CD4-positive, alpha-beta T cell (primary cell): Measurements from ENCODE around the gene URB2. TPM values are rescaled to one million over a fixed set of nuclear protein-coding genes. Genes with fewer than 3 reads are reported as not detected.

Source experiments
- ATAC-seq: fragments of 200-7000 bp; cut with Tn5 transposase; one replicate; pipeline ENCODE4 v1.10.0; 2022; ENCODE audit warnings: mild to moderate bottlenecking; ENCODE audit not compliant: poor library complexity
- CTCF ChIA-PET: fragments of 350-600 bp; sonication (Branson Sonifier 250); formaldehyde crosslinking; loops from one replicate; lab custom pipeline; 2021; ENCODE audit warnings: antibody characterized with exemption, inconsistent platforms; lab: Charles Lee
- POLR2A ChIA-PET: fragments of 350-600 bp; sonication (Branson Sonifier 250); formaldehyde crosslinking; loops from one replicate; lab custom pipeline; 2021; ENCODE audit warnings: antibody characterized with exemption, inconsistent platforms; lab: Charles Lee
- DNase-seq, 14 experiments: peaks; one replicate each; pipeline ENCODE4 v3.0.0-alpha.2; 2013 to 2020; ENCODE audit warnings: mixed read lengths in 2 of 14
- H3K27ac ChIP-seq, 2 donors: one replicate each; pipeline versions ENCODE4 v1.5.1 to v1.7.0; 2013; ENCODE audit warnings: low read length in 2 of 2, low read depth in 1 of 2, mild to moderate bottlenecking in 1 of 2
- H3K27me3 ChIP-seq, 2 experiments: 1 replicate in 1 of 2; 2 replicates in 1 of 2; pipeline versions ENCODE4 v1.6.1 to v1.7.0; 2013; ENCODE audit warnings: low read length in 2 of 2, control low read depth in 1 of 2, mild to moderate bottlenecking in 1 of 2, moderate library complexity in 1 of 2; ENCODE audit not compliant: insufficient read depth in 2 of 2, control insufficient read depth in 1 of 2
- H3K36me3 ChIP-seq: one replicate; pipeline ENCODE4 v1.6.1; 2013; ENCODE audit warnings: low read length, control low read depth; ENCODE audit not compliant: insufficient read depth
- H3K4me1 ChIP-seq: one replicate; pipeline ENCODE4 v1.6.1; 2013; ENCODE audit warnings: low read length, control low read depth; ENCODE audit not compliant: insufficient read depth
- H3K4me3 ChIP-seq: one replicate; pipeline ENCODE4 v1.5.1; 2013; ENCODE audit warnings: mild to moderate bottlenecking, low read length, moderate library complexity
- H3K9me3 ChIP-seq, 2 experiments: 1 replicate in 1 of 2; 2 replicates in 1 of 2; pipeline versions ENCODE4 v1.6.1 to v1.7.0; 2013; ENCODE audit warnings: low read length in 2 of 2, mild to moderate bottlenecking in 2 of 2, control low read depth in 1 of 2, moderate library complexity in 1 of 2; ENCODE audit not compliant: control insufficient read depth in 1 of 2, insufficient read depth in 1 of 2
- H3K27ac Mint-ChIP-seq: one replicate; pipeline ENCODE4 v1.8.0; 2020; ENCODE audit warnings: mixed read lengths
- H3K27me3 Mint-ChIP-seq: one replicate; pipeline ENCODE4 v1.8.0; 2021; ENCODE audit warnings: mixed read lengths
- H3K36me3 Mint-ChIP-seq: one replicate; pipeline ENCODE4 v1.8.0; 2021; ENCODE audit warnings: low read depth, mixed read lengths
- H3K4me1 Mint-ChIP-seq: one replicate; pipeline ENCODE4 v1.8.0; 2021; ENCODE audit warnings: low read depth, mixed read lengths
- H3K4me3 Mint-ChIP-seq: one replicate; pipeline ENCODE4 v1.8.0; 2020; ENCODE audit warnings: mild to moderate bottlenecking, mixed read lengths
- H3K9me3 Mint-ChIP-seq: one replicate; pipeline ENCODE4 v1.8.0; 2020; ENCODE audit warnings: mixed read lengths
- intact Hi-C, 2 experiments: fragments of 100-400 bp; cut with DNase I in 1 of 2; cut with micrococcal nuclease in 1 of 2; formaldehyde crosslinking; loops; one replicate each; pipeline versions ENCODE4 v1.15.1 to v1.9.0; 2023 to 2025; cut with DNase I, micrococcal nuclease
- total RNA-seq, 174 experiments: library from RNA in 2 of 174; stranded (reverse) in 2 of 174; gene quantifications; one replicate each; pipeline ENCODE4 v1.2.3 and lab custom pipeline; 2021 to 2026
- TF ChIP-seq, protein P1 (sequence below): fragments of 200-600 bp; IDR thresholded peaks from one replicate; pipeline ENCODE4 v1.8.0; 2022; ENCODE audit warnings: antibody characterized with exemption, mild to moderate bottlenecking

URB2 gene
- total RNA-seq, 2 experiments from 2014 or later = 4.1 to 4.2 TPM

DNA sequence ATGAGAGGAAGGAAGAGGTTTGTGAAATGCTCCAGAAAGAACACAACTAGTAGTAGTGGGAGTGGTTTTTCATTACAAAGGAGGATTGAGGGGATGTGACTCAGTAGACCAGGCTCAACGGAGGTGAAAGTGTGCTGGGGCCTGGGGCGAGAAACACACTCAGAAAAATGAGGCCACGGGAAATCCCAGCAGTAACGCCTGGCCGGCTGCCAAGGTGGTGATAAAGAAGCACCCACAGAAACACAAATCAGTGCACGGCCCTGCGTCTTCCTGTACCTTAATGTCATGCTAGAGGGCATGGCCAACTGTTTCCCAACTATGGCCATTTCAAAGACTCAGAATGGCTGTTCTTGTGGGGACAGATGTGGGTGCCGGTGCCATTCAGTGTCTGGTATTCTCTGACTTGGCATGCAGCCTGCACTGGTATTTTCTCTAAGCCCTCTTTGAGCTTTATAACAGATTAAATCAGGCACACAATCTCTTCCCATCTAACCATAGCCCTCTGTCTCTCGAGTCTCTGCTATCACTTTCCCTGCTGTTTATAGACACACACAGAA lies 38.2 kb downstream of the URB2 start:
- peaks cover 10% of the 10 kb centered on the region for H3K36me3 ChIP-seq
- TF ChIP-seq, protein P1, sequence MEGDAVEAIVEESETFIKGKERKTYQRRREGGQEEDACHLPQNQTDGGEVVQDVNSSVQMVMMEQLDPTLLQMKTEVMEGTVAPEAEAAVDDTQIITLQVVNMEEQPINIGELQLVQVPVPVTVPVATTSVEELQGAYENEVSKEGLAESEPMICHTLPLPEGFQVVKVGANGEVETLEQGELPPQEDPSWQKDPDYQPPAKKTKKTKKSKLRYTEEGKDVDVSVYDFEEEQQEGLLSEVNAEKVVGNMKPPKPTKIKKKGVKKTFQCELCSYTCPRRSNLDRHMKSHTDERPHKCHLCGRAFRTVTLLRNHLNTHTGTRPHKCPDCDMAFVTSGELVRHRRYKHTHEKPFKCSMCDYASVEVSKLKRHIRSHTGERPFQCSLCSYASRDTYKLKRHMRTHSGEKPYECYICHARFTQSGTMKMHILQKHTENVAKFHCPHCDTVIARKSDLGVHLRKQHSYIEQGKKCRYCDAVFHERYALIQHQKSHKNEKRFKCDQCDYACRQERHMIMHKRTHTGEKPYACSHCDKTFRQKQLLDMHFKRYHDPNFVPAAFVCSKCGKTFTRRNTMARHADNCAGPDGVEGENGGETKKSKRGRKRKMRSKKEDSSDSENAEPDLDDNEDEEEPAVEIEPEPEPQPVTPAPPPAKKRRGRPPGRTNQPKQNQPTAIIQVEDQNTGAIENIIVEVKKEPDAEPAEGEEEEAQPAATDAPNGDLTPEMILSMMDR = no peak
- peak; percentile 57 for ATAC-seq

DNA sequence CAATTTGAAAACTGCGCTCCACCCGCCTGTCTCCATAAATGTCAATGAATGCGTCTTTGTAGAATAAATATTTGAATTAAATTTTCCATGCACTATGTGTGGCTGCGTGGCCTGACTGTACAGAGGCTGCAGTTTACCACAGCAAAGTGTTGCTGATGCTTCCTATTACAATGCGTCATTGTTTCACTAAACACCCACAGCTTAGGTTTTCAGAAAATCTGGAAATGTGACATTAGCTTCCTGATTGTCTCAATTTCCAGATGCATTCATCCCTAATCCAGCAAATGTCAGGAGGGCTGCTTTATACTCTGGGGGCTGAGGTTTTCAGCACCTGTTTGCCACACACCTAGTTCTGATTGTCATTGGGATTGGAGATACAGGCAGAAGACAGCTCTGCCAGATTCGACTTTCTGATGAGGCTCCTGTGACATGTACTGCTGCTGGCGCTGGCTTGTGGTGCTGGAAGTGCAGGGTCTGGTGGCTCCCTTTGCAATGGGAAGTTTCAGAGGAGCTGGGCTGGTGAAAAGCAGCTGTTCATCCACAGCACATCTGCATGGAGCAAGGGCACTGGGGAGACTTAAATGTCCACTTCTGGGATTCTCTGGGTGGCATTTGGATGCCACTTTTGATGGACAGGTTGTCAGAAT lies 40.0 kb downstream of the URB2 start:
- ChIA-PET CTCF (no interaction called here), POLR2A (no interaction called here)
- ATAC-seq (no peak), DNase-seq (peak in 1 of 14 experiments; percentile 1)
- Mint-ChIP-seq H3K27ac (no peak overlapping the region), H3K4me1 (peaks cover 6% of the 10 kb centered on the region), H3K27me3 (no peaks in the 10 kb centered on the region), H3K4me3 (no peak overlapping the region), H3K36me3 (peaks cover 5% of the 10 kb centered on the region), H3K9me3 (no peaks in the 10 kb centered on the region)
- no peaks in the 10 kb centered on the region for H3K36me3 ChIP-seq
- intact Hi-C loops = no loop called here
- H3K4me1 ChIP-seq = peaks cover 24% of the 10 kb centered on the region
- no peaks in the 10 kb centered on the region for H3K27me3 ChIP-seq
- TF ChIP-seq, protein P1 = no peak
- H3K27ac ChIP-seq = no peak overlapping the region
- no peaks in the 10 kb centered on the region for H3K9me3 ChIP-seq
- H3K4me3 ChIP-seq = no peak overlapping the region

More for the DNA sequence above, 38.2 kb downstream of the URB2 start:
- Mint-ChIP-seq H3K27ac (no peak overlapping the region), H3K27me3 (no peaks in the 10 kb centered on the region), H3K9me3 (no peaks in the 10 kb centered on the region), H3K4me3 (no peak overlapping the region), H3K4me1 (peaks cover 6% of the 10 kb centered on the region), H3K36me3 (peaks cover 13% of the 10 kb centered on the region)
- H3K27me3 ChIP-seq = no peaks in the 10 kb centered on the region
- DNase-seq = peak; percentile 53 to 88 (median 72)
- H3K4me3 ChIP-seq = no peak overlapping the region
- peak overlapping the region in 1 of 2 donors; percentile 31 for H3K27ac ChIP-seq
- ChIA-PET CTCF (interaction anchor here (0.6 kb wide), 1 partner anchor 641 kb away, joined by 3 read pairs; no protein-coding TSS in a partner anchor), POLR2A (no interaction called here)
- H3K9me3 ChIP-seq = no peaks in the 10 kb centered on the region
- H3K4me1 ChIP-seq = peaks cover 24% of the 10 kb centered on the region
- intact Hi-C loops = loop anchor here in 1 of 2 experiments (5.0 kb wide), 1 partner anchor 443 kb away; no protein-coding TSS in a partner anchor

DNA sequence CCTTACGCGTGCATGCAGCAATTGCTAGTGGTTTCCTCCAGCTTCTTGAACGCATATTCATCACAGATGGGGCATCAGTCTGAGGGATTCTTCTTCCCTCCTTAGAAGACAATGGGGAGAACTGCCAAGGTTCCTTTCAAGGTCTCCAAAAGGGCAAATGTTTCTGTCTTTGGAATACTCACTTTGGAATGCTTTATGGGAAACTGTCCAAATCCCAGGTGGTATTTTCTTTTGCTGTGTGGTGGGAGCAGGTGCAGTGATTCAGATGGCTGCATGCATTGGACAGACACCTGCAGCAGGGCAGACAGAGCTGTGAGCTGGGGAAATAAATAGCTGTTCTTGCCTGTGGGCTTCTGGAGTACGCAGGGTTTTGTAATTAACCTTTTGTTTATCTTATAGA lies 40.5 kb downstream of the URB2 start:
- no peak overlapping the region for H3K4me3 ChIP-seq
- POLR2A ChIA-PET = no interaction called here

More for the DNA sequence above, 40.5 kb downstream of the URB2 start:
- H3K27me3 Mint-ChIP-seq = no peaks in the 10 kb centered on the region
- TF ChIP-seq, protein P1 = no peak
- H3K27ac ChIP-seq = no peak overlapping the region
- DNase-seq (peak in 1 of 14 experiments; percentile 0), ATAC-seq (no peak)
- no peaks in the 10 kb centered on the region for H3K36me3 Mint-ChIP-seq
- intact Hi-C loops = no loop called here
- no peaks in the 10 kb centered on the region for H3K27me3 ChIP-seq
- peaks cover 19% of the 10 kb centered on the region for H3K4me1 ChIP-seq
- CTCF ChIA-PET = no interaction called here
- no peaks in the 10 kb centered on the region for H3K9me3 ChIP-seq
- no peaks in the 10 kb centered on the region for H3K9me3 Mint-ChIP-seq
- no peaks in the 10 kb centered on the region for H3K36me3 ChIP-seq
- no peak overlapping the region for H3K27ac Mint-ChIP-seq
- H3K4me1 Mint-ChIP-seq = peaks cover 3% of the 10 kb centered on the region
- no peak overlapping the region for H3K4me3 Mint-ChIP-seq
